Measurements from ENCODE around the gene KDM2A.

GRCh38 chr11:67113231-67113721, 5.8 kb upstream of the KDM2A start:
- no peak for TF ChIP-seq CTCF (IDR thresholded peaks at IDR 0.05; ENCODE audit: borderline replicate concordance, extremely low read depth, low read length, poor library complexity, severe bottlenecking)
- TF ChIP-seq EZH2 (IDR thresholded peaks at IDR 0.05; ENCODE audit: borderline replicate concordance, low read depth, low read length, severe bottlenecking), result no peak
